Glutamatergic neuron (in vitro differentiated cells): ENCODE data around the gene XPOT. TPM values are rescaled to one million over a fixed set of nuclear protein-coding genes. Genes with fewer than 3 reads are reported as not detected.

Source experiments
- DNase-seq: peaks from one replicate; pipeline ENCODE4 v3.0.0; 2022
- H3K27ac Mint-ChIP-seq: one replicate; pipeline ENCODE4 v1.8.0; 2020; ENCODE audit warnings: mild to moderate bottlenecking, mixed read lengths, inconsistent platforms; ENCODE audit not compliant: unreplicated experiment
- H3K27me3 Mint-ChIP-seq: one replicate; pipeline ENCODE4 v1.8.0; 2020; ENCODE audit warnings: mild to moderate bottlenecking, moderate library complexity, mixed read lengths, inconsistent platforms; ENCODE audit not compliant: unreplicated experiment
- H3K36me3 Mint-ChIP-seq: one replicate; pipeline ENCODE4 v1.8.0; 2020; ENCODE audit warnings: mild to moderate bottlenecking, mixed read lengths, inconsistent platforms; ENCODE audit not compliant: unreplicated experiment
- H3K4me1 Mint-ChIP-seq: one replicate; pipeline ENCODE4 v1.8.0; 2020; ENCODE audit warnings: mild to moderate bottlenecking, low read depth, mixed read lengths, inconsistent platforms; ENCODE audit not compliant: unreplicated experiment
- H3K4me3 Mint-ChIP-seq: one replicate; pipeline ENCODE4 v1.8.0; 2020; ENCODE audit warnings: mild to moderate bottlenecking, mixed read lengths, inconsistent platforms; ENCODE audit not compliant: unreplicated experiment
- H3K9me3 Mint-ChIP-seq: one replicate; pipeline ENCODE4 v1.8.0; 2020; ENCODE audit warnings: mild to moderate bottlenecking, moderate library complexity, mixed read lengths, inconsistent platforms; ENCODE audit not compliant: unreplicated experiment
- CTCF ChIP-seq: fragments of 200-600 bp; sonication (generic); IDR thresholded peaks from one replicate; pipeline ENCODE4 v1.5.0; 2021; ENCODE audit not compliant: partially characterized antibody, unreplicated experiment
- total RNA-seq: library from RNA; stranded (reverse); fragmentation: NEBNext Ultra II Directional; extraction: Animal tissue kit (Norgen Biotek cat#: 25700); gene quantifications from one replicate; pipeline ENCODE4 v1.2.1, GENCODE V29; 2021; ENCODE audit not compliant: unreplicated experiment

The XPOT gene
- total RNA-seq, 1 donor from 2014 or later = 108 TPM

- no peaks in the 10 kb centered on the region for H3K27me3 Mint-ChIP-seq
- no peaks in the 10 kb centered on the region for H3K9me3 Mint-ChIP-seq
- H3K36me3 Mint-ChIP-seq = peaks cover 22% of the 10 kb centered on the region
- no peak for TF ChIP-seq CTCF
- no peak overlapping the region for H3K4me3 Mint-ChIP-seq
- DNase-seq = no peak
- H3K4me1 Mint-ChIP-seq = no peaks in the 10 kb centered on the region
- no peak overlapping the region for H3K27ac Mint-ChIP-seq
These were observed 69.0 kb downstream of the XPOT start for GRCh38 chr12:64473176-64473575.

GRCh38 chr12:64475518-64475917, 71.3 kb downstream of the XPOT start:
- no peak for TF ChIP-seq CTCF
- Mint-ChIP-seq H3K27me3 (no peaks in the 10 kb centered on the region), H3K36me3 (peaks cover 22% of the 10 kb centered on the region), H3K9me3 (peaks cover 2% of the 10 kb centered on the region), H3K4me3 (no peak overlapping the region), H3K4me1 (no peaks in the 10 kb centered on the region), H3K27ac (no peak overlapping the region)
- no peak for DNase-seq

GRCh38 chr12:64476844-64477243, 72.7 kb downstream of the XPOT start:
- no peaks in the 10 kb centered on the region for H3K4me1 Mint-ChIP-seq
- peaks cover 2% of the 10 kb centered on the region for H3K9me3 Mint-ChIP-seq
- H3K36me3 Mint-ChIP-seq = peaks cover 22% of the 10 kb centered on the region
- no peaks in the 10 kb centered on the region for H3K27me3 Mint-ChIP-seq
- DNase-seq = no peak
- H3K27ac Mint-ChIP-seq = no peak overlapping the region
- no peak overlapping the region for H3K4me3 Mint-ChIP-seq
- TF ChIP-seq CTCF = no peak

GRCh38 chr12:64478661-64479060, 74.5 kb downstream of the XPOT start:
- Mint-ChIP-seq H3K4me1 (no peaks in the 10 kb centered on the region), H3K27ac (no peak overlapping the region), H3K4me3 (no peak overlapping the region), H3K9me3 (peaks cover 2% of the 10 kb centered on the region), H3K27me3 (no peaks in the 10 kb centered on the region), H3K36me3 (peaks cover 22% of the 10 kb centered on the region)
- DNase-seq = no peak
- no peak for TF ChIP-seq CTCF

GRCh38 chr12:64480148-64480547, 76.0 kb downstream of the XPOT start:
- no peak for TF ChIP-seq CTCF

More at GRCh38 chr12:64480148-64480547, 76.0 kb downstream of the XPOT start:
- H3K4me3 Mint-ChIP-seq = no peak overlapping the region
- DNase-seq = no peak
- H3K9me3 Mint-ChIP-seq = peaks cover 2% of the 10 kb centered on the region
- no peaks in the 10 kb centered on the region for H3K4me1 Mint-ChIP-seq
- no peak overlapping the region for H3K27ac Mint-ChIP-seq
- peaks cover 21% of the 10 kb centered on the region for H3K36me3 Mint-ChIP-seq
- no peaks in the 10 kb centered on the region for H3K27me3 Mint-ChIP-seq
